Lower leg skin (tissue), 3 donors: Measurements from ENCODE around the gene APMAP.
"Not testable (repeated sequence)": the region's sequence is repeated elsewhere in the genome, so short reads cannot be mapped to it uniquely, and the experiment has no call there.

ENCODE experiments used
- POLR2A ChIP-seq, 2 donors: fragments of 450-650 bp; IDR thresholded peaks; one replicate each; pipeline ENCODE4 v1.6.1; 2016 to 2017; ENCODE audit warnings: antibody characterized with exemption in 2 of 2, mild to moderate bottlenecking in 1 of 2, moderate library complexity in 1 of 2
- TF ChIP-seq, protein P1 (sequence below), 3 donors: fragments of 450-650 bp; IDR thresholded peaks; one replicate each; pipeline ENCODE4 v1.5.1; 2016; ENCODE audit warnings: antibody characterized with exemption in 3 of 3, mild to moderate bottlenecking in 3 of 3, moderate library complexity in 2 of 3

DNA sequence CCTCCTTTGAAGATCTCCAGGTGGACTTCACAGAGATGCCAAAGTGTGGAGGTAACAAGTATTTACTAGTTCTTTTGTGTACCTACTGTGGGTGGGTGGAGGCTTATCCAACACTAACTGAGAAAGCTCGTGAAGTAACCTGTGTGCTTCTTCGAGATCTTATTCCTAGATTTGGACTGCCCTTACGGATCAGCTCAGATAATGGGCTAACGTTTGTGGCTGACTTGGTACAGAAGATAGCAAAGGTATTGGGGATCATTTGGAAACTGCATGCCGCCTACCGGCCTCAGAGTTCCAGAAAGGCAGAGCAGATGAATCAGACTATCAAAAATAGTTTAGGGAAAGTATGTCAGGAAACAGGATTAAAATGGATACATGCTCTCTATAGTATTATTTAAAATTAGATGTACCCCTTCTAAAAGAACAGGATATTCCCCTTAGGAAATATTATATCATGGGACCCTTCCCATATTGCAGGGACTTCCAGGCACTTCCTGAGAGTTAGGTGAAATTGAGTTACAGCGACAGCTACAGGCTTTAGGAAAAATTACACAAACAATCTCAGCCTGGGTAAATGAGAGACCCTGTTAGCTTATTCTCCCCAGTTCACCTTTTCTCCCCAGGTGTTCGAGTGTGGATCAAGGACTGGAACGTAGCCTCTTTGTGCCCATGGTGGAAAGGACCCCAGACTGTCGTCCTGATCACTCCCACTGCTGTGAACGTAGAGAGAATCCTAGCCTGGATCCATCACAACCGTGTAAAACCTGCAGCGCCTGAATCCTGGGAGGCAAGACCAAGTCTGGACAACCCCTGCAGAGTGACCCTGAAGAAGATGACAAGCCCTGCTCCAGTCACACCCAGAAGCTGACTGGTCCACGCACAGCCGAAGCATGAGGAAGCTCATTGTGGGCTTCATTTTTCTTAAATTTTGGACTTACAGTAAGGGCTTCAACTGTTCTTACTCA, 61.5 kb downstream of the APMAP start:
- TF ChIP-seq, protein P1, sequence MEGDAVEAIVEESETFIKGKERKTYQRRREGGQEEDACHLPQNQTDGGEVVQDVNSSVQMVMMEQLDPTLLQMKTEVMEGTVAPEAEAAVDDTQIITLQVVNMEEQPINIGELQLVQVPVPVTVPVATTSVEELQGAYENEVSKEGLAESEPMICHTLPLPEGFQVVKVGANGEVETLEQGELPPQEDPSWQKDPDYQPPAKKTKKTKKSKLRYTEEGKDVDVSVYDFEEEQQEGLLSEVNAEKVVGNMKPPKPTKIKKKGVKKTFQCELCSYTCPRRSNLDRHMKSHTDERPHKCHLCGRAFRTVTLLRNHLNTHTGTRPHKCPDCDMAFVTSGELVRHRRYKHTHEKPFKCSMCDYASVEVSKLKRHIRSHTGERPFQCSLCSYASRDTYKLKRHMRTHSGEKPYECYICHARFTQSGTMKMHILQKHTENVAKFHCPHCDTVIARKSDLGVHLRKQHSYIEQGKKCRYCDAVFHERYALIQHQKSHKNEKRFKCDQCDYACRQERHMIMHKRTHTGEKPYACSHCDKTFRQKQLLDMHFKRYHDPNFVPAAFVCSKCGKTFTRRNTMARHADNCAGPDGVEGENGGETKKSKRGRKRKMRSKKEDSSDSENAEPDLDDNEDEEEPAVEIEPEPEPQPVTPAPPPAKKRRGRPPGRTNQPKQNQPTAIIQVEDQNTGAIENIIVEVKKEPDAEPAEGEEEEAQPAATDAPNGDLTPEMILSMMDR (IDR thresholded peaks at IDR 0.05), result not testable (repeated sequence)
- TF ChIP-seq POLR2A (IDR thresholded peaks at IDR 0.05), result not testable (repeated sequence)
